WERI-Rb-1 (cell line): ENCODE measurements around the gene POLR2F.

Source experiments
- DNase-seq: peaks from one replicate; pipeline ENCODE4 v3.0.0-alpha.2; 2020
- H3K27ac ChIP-seq: fragments of 250-450 bp; sonication (Bioruptor Pico); 2 replicates; pipeline ENCODE4 v1.5.1; 2020; ENCODE audit warnings: mild to moderate bottlenecking, moderate library complexity
- H3K27me3 ChIP-seq: fragments of 250-450 bp; sonication (Bioruptor Pico); 2 replicates; pipeline ENCODE4 v1.5.1; 2021; ENCODE audit warnings: mild to moderate bottlenecking, low read depth, moderate library complexity; ENCODE audit not compliant: insufficient read depth, severe bottlenecking
- H3K36me3 ChIP-seq: fragments of 250-450 bp; sonication (Bioruptor Pico); 2 replicates; pipeline ENCODE4 v1.5.1; 2020; ENCODE audit warnings: mild to moderate bottlenecking, moderate library complexity
- H3K4me3 ChIP-seq: 2 replicates; pipeline ENCODE4 v1.5.1; 2011; ENCODE audit warnings: low read depth, mild to moderate bottlenecking, control low read depth, low read length
- H3K9me3 ChIP-seq: fragments of 250-450 bp; sonication (Bioruptor Pico); 2 replicates; pipeline ENCODE4 v1.5.1; 2021; ENCODE audit warnings: mild to moderate bottlenecking, moderate library complexity; ENCODE audit not compliant: severe bottlenecking
- CTCF ChIP-seq: IDR thresholded peaks from 2 replicates; pipeline ENCODE4 v1.5.1; 2011; ENCODE audit warnings: low read depth, mild to moderate bottlenecking, control low read depth, inconsistent platforms, low read length

The POLR2F gene

GRCh38 chr22:37926358-37926757, 27.1 kb upstream of the POLR2F start:
- no peak for DNase-seq
- Histone ChIP-seq H3K27ac (no peak overlapping the region), H3K9me3 (no peaks in the 10 kb centered on the region), H3K36me3 (peaks cover 22% of the 10 kb centered on the region), H3K27me3 (no peaks in the 10 kb centered on the region), H3K4me3 (no peak overlapping the region)
- TF ChIP-seq CTCF: no peak

- H3K27ac ChIP-seq: no peak overlapping the region
- H3K27me3 ChIP-seq: no peaks in the 10 kb centered on the region
- no peak for DNase-seq
- no peaks in the 10 kb centered on the region for H3K9me3 ChIP-seq
- TF ChIP-seq CTCF: no peak
- H3K36me3 ChIP-seq: peaks cover 23% of the 10 kb centered on the region
- no peak overlapping the region for H3K4me3 ChIP-seq
These were observed 26.5 kb upstream of the POLR2F start for GRCh38 chr22:37926771-37927636.

- Histone ChIP-seq H3K4me3 (no peak overlapping the region), H3K36me3 (peaks cover 28% of the 10 kb centered on the region), H3K27ac (no peak overlapping the region), H3K9me3 (no peaks in the 10 kb centered on the region), H3K27me3 (no peaks in the 10 kb centered on the region)
- no peak for TF ChIP-seq CTCF
- no peak for DNase-seq
These were observed 25.9 kb upstream of the POLR2F start for GRCh38 chr22:37927637-37927936.

- no peaks in the 10 kb centered on the region for H3K9me3 ChIP-seq
- H3K36me3 ChIP-seq: peaks cover 28% of the 10 kb centered on the region
- no peaks in the 10 kb centered on the region for H3K27me3 ChIP-seq
- no peak for DNase-seq
- no peak for TF ChIP-seq CTCF
- no peak overlapping the region for H3K4me3 ChIP-seq
- no peak overlapping the region for H3K27ac ChIP-seq
These were observed 24.1 kb upstream of the POLR2F start for GRCh38 chr22:37929390-37929789.

GRCh38 chr22:37930270-37930951, 23.1 kb upstream of the POLR2F start:
- H3K4me3 ChIP-seq: no peak overlapping the region
- no peak overlapping the region for H3K27ac ChIP-seq
- peak; percentile 33 for DNase-seq
- H3K27me3 ChIP-seq: no peaks in the 10 kb centered on the region
- peak; percentile 63 for TF ChIP-seq CTCF
- no peaks in the 10 kb centered on the region for H3K9me3 ChIP-seq
- H3K36me3 ChIP-seq: peaks cover 27% of the 10 kb centered on the region
